ENCODE measurements around the gene AKR7A3.

DNA sequence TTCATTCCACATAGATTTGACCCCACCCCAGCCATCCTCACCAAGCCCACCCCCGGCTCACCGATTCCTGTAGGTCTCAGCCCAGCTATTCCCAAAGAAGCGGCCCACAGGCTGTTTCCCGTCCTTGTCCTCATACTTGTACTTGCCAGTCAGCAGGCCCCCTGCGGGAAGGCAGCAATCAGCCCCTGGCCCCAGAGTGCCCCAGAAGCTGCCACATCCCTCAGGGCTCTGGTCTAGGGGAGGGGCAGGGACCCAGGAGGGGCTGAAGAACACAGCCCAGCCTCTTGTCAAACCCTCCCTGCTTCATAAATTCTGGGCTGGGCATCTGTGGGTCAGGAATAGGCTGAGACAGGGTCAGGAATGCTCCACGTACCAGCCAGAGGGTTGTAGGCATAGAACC lies 18.4 kb upstream of the AKR7A3 start:
- TF ChIP-seq CTCF (conservative IDR thresholded peaks at IDR 0.05; ENCODE audit: low read length) (no peak), EZH2phosphoT487 (IDR thresholded peaks at IDR 0.05; ENCODE audit: borderline replicate concordance) (no peak)
